Smooth muscle cell (in vitro differentiated cells): ENCODE results near the gene DAD1. TPM values are rescaled to one million over a fixed set of nuclear protein-coding genes. Genes with fewer than 3 reads are reported as not detected.

Experiments used
- DNase-seq: peaks from one replicate; lab custom pipeline; 2025; ENCODE audit not compliant: unreplicated experiment; lab: John Stamatoyannopoulos, UW
- H2AFZ ChIP-seq: fragments of 200-600 bp; sonication (generic); 2 replicates; pipeline ENCODE4 v1.6.0; 2016; ENCODE audit warnings: antibody characterized with exemption, low read depth, mild to moderate bottlenecking
- H3F3A ChIP-seq: fragments of 200-600 bp; sonication (generic); 2 replicates; pipeline ENCODE4 v1.6.0; 2017; ENCODE audit warnings: antibody characterized with exemption, low read depth
- H3K27ac ChIP-seq: fragments of 200-600 bp; sonication (generic); 2 replicates; pipeline ENCODE4 v1.5.1; 2016; ENCODE audit warnings: low read depth, mild to moderate bottlenecking
- H3K27me3 ChIP-seq: fragments of 200-600 bp; sonication (generic); 2 replicates; pipeline ENCODE4 v1.6.1; 2016; ENCODE audit warnings: low read depth, mild to moderate bottlenecking
- H3K36me3 ChIP-seq: fragments of 200-600 bp; sonication (generic); 2 replicates; pipeline ENCODE4 v1.5.1; 2016; ENCODE audit warnings: low read depth
- H3K4me1 ChIP-seq: fragments of 200-600 bp; sonication (generic); 2 replicates; pipeline ENCODE4 v1.5.1; 2016; ENCODE audit warnings: low read depth
- H3K4me2 ChIP-seq: fragments of 200-600 bp; sonication (generic); 2 replicates; pipeline ENCODE4 v1.6.0; 2016; ENCODE audit warnings: mild to moderate bottlenecking
- H3K4me3 ChIP-seq: fragments of 200-600 bp; sonication (generic); 2 replicates; pipeline ENCODE4 v1.5.1; 2016; ENCODE audit warnings: mild to moderate bottlenecking
- H3K79me2 ChIP-seq: fragments of 200-600 bp; sonication (generic); 2 replicates; pipeline ENCODE4 v1.6.0; 2016; ENCODE audit warnings: low read depth, mild to moderate bottlenecking
- H3K9ac ChIP-seq: fragments of 200-600 bp; sonication (generic); 2 replicates; pipeline ENCODE4 v1.6.0; 2016; ENCODE audit warnings: low read depth
- H3K9me3 ChIP-seq: fragments of 200-600 bp; sonication (generic); replicated peaks from 2 replicates; pipeline ENCODE4 v1.5.1; 2016; ENCODE audit warnings: low read depth
- H4K20me1 ChIP-seq: fragments of 200-600 bp; sonication (generic); 2 replicates; pipeline ENCODE4 v1.6.0; 2016; ENCODE audit warnings: low read depth
- WGBS: methylation state at CpG from one replicate; pipeline ENCODE4 v1.1.7; 2016; ENCODE audit warnings: low lambda C conversion rate; 5-methylcytosine and 5-hydroxymethylcytosine counted together
- polyA plus RNA-seq: library from polyadenylated mRNA; unstranded; fragments of >200 nt; fragmentation: Nextera tagmentation; extraction: Ambion mirVana; gene quantifications from 2 replicates; pipeline ENCODE4 v1.2.1, GENCODE V29; 2016
- total RNA-seq: library from RNA; depleted of rRNA; stranded (reverse); fragments of >200 nt; gene quantifications from 2 replicates; pipeline ENCODE4 v1.2.3, GENCODE V29; 2014
- TF ChIP-seq, protein P1 (sequence below): fragments of 200-600 bp; sonication (generic); IDR thresholded peaks from 2 replicates; pipeline ENCODE4 v1.5.1; 2017; ENCODE audit warnings: borderline replicate concordance, mild to moderate bottlenecking, antibody characterized with exemption; ENCODE audit not compliant: insufficient read depth, poor library complexity, severe bottlenecking

The DAD1 gene
- total and polyA plus RNA-seq, 2 experiments from 2014 or later, result 533 to 571 TPM

DNA sequence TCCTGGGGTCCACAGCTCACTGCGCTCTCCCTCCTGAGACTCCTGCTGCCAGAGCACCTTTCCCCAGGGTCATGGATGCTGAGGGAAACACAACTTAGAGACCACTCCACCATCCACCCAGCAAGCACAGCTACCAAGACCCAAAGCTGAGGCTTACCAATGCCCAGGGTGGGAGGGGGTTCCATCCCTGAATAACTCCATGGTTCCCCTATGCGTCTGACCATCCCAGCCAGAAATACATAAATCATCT is 36.3 kb downstream of the DAD1 start:
- no peaks in the 10 kb centered on the region for H4K20me1 ChIP-seq
- DNase-seq, result no peak
- H3K36me3 ChIP-seq, result no peaks in the 10 kb centered on the region
- TF ChIP-seq, protein P1, sequence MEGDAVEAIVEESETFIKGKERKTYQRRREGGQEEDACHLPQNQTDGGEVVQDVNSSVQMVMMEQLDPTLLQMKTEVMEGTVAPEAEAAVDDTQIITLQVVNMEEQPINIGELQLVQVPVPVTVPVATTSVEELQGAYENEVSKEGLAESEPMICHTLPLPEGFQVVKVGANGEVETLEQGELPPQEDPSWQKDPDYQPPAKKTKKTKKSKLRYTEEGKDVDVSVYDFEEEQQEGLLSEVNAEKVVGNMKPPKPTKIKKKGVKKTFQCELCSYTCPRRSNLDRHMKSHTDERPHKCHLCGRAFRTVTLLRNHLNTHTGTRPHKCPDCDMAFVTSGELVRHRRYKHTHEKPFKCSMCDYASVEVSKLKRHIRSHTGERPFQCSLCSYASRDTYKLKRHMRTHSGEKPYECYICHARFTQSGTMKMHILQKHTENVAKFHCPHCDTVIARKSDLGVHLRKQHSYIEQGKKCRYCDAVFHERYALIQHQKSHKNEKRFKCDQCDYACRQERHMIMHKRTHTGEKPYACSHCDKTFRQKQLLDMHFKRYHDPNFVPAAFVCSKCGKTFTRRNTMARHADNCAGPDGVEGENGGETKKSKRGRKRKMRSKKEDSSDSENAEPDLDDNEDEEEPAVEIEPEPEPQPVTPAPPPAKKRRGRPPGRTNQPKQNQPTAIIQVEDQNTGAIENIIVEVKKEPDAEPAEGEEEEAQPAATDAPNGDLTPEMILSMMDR, result no peak
- no peaks in the 10 kb centered on the region for H3K9me3 ChIP-seq
- H3K4me3 ChIP-seq, result no peak overlapping the region
- H3K27ac ChIP-seq, result no peak overlapping the region
- H3F3A ChIP-seq, result no peaks in the 10 kb centered on the region
- H3K79me2 ChIP-seq, result no peaks in the 10 kb centered on the region
- H3K4me2 ChIP-seq, result no peak overlapping the region
- H3K4me1 ChIP-seq, result peaks cover 10% of the 10 kb centered on the region
- no peak overlapping the region for H3K9ac ChIP-seq
- no peaks in the 10 kb centered on the region for H3K27me3 ChIP-seq
- no peak overlapping the region for H2AFZ ChIP-seq
- WGBS, result 96% methylated on average over 2 of the region's 2 CpGs

DNA sequence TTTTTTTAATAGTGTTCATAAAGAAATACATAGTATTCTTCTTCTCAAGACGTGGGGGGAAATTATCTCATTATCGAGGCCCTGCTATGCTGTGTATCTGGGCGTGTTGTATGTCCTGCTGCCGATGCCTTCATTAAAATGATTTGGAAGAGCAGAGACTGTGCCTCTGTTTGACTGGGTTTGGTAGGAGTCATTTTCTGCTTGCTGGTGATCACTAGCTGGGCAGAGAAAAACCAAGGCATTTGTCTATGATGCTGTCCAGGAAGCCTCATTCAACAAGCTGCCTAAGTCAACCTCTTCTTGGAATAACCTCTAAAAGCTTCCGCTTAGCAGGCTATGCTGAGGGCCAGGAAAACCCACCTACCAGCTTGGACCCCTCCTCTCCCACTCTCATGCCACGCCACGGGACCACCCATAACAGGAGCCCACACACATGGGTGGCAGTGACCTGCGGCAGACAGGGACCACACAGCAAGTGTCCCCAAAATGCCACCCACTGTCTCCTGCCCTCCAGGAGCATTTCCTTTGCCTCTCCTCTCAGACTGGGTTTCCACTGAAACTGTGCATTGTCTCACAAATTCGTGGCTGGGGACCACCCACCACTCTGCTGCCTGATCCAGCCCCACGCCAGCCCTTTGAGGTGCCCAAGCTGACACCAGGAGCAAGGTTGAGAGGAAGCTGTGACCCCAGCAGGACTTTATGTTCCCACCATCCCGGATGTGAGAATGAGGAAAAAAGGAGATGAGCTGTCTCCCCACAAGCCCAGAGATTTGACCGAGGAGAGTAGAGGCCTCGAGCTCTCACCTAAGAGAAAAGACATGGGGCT is 36.8 kb downstream of the DAD1 start:
- Histone ChIP-seq H3K4me1 (peaks cover 10% of the 10 kb centered on the region), H3K9me3 (no peaks in the 10 kb centered on the region), H4K20me1 (no peaks in the 10 kb centered on the region), H3K27ac (no peak overlapping the region), H3K36me3 (no peaks in the 10 kb centered on the region), H3K4me2 (no peak overlapping the region), H3K4me3 (no peak overlapping the region), H3F3A (peaks cover under 1% of the 10 kb centered on the region), H3K9ac (no peak overlapping the region), H3K79me2 (no peaks in the 10 kb centered on the region), H3K27me3 (no peaks in the 10 kb centered on the region), H2AFZ (no peak overlapping the region)
- no peak for DNase-seq
- TF ChIP-seq, protein P1, result no peak
- 89% methylated on average over 13 of the region's 13 CpGs for WGBS

DNA sequence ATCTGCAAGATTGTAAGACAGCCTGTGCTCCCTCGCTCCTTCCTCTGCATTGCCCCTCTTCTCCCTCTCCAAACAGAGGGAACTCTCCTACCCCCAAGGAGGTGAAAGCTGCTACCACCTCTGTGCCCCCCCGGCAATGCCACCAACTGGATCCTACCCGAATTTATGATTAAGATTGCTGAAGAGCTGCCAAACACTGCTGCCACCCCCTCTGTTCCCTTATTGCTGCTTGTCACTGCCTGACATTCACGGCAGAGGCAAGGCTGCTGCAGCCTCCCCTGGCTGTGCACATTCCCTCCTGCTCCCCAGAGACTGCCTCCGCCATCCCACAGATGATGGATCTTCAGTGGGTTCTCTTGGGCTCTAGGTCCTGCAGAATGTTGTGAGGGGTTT is 37.4 kb downstream of the DAD1 start:
- Histone ChIP-seq H3K79me2 (no peaks in the 10 kb centered on the region), H3K4me2 (no peak overlapping the region), H3K4me3 (no peak overlapping the region), H3K27me3 (no peaks in the 10 kb centered on the region), H3K27ac (no peak overlapping the region), H2AFZ (no peak overlapping the region), H3K9ac (no peak overlapping the region), H4K20me1 (no peaks in the 10 kb centered on the region), H3F3A (peaks cover 6% of the 10 kb centered on the region), H3K36me3 (no peaks in the 10 kb centered on the region), H3K9me3 (no peaks in the 10 kb centered on the region), H3K4me1 (peaks cover 16% of the 10 kb centered on the region)
- no peak for DNase-seq
- TF ChIP-seq, protein P1, result no peak
- WGBS, result 75% methylated on average over 5 of the region's 5 CpGs

DNA sequence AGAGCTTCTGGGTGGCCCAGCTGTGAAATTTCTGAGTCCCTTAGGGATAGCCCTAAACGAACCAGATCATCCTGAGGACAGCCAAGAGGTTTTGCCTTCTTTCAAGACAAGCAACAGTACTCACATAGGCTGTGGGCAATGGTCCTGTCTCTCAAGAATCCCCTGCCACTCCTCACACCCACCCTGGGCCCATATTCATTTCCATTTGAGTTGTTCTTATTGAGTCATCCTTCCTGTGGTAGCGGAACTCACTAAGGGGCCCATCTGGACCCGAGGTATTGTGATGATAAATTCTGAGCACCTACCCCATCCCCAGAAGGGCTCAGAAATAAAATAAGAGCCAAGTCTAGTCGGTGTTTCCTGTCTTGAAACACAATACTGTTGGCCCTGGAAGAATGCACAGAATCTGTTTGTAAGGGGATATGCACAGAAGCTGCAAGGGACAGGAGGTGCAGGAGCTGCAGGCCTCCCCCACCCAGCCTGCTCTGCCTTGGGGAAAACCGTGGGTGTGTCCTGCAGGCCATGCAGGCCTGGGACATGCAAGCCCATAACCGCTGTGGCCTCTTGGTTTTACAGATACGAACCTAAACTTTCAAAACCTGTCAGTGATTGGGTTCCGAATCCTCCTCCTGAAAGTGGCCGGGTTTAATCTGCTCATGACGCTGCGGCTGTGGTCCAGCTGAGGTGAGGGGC is 38.9 kb downstream of the DAD1 start:
- no peaks in the 10 kb centered on the region for H3K27me3 ChIP-seq
- peak overlapping the region; percentile 39 for H2AFZ ChIP-seq
- no peak for DNase-seq
- H3K9me3 ChIP-seq, result no peaks in the 10 kb centered on the region
- no peak overlapping the region for H3K27ac ChIP-seq
- peaks cover 7% of the 10 kb centered on the region for H3F3A ChIP-seq
- no peak overlapping the region for H3K9ac ChIP-seq
- 30% methylated on average over 11 of the region's 11 CpGs for WGBS
- TF ChIP-seq, protein P1, result no peak
- peaks cover 23% of the 10 kb centered on the region for H3K4me1 ChIP-seq
- no peaks in the 10 kb centered on the region for H4K20me1 ChIP-seq
- H3K4me2 ChIP-seq, result peak overlapping the region; percentile 69
- H3K79me2 ChIP-seq, result no peaks in the 10 kb centered on the region
- H3K4me3 ChIP-seq, result no peak overlapping the region
- H3K36me3 ChIP-seq, result no peaks in the 10 kb centered on the region
